HEK293T (cell line): ENCODE data around the gene TMED4.

ENCODE experiments used
- ARNT ChIP-seq: fragments of 450-650 bp; IDR thresholded peaks from 2 replicates; pipeline ENCODE4 v1.6.1; 2017; ENCODE audit warnings: mild to moderate bottlenecking
- PKNOX1 ChIP-seq: fragments of 450-650 bp; IDR thresholded peaks from 2 replicates; pipeline ENCODE4 v1.6.1; 2016

GRCh38 chr7:44539669-44540506 is 42.1 kb downstream of the TMED4 start:
- TF ChIP-seq ARNT (no peak), PKNOX1 (no peak)
